CD4-positive, alpha-beta memory T cell (primary cell): ENCODE measurements around the gene SRCAP. TPM values are rescaled to one million over a fixed set of nuclear protein-coding genes. Genes with fewer than 3 reads are reported as not detected.
"Not testable (repeated sequence)": the region's sequence is repeated elsewhere in the genome, so short reads cannot be mapped to it uniquely, and the experiment has no call there.

Source experiments
- CTCF ChIA-PET: fragments of 350-600 bp; sonication (Branson Sonifier 250); formaldehyde crosslinking; loops from one replicate; lab custom pipeline; 2021; ENCODE audit warnings: inconsistent platforms; ENCODE audit not compliant: partially characterized antibody; lab: Charles Lee
- POLR2A ChIA-PET: fragments of 350-600 bp; sonication (Branson Sonifier 250); formaldehyde crosslinking; loops from one replicate; lab custom pipeline; 2021; ENCODE audit not compliant: partially characterized antibody; lab: Charles Lee
- DNase-seq, 5 donors: peaks; one replicate each; pipeline versions ENCODE4 v3.0.0 to v3.0.0-alpha.2; 2020 to 2022; ENCODE audit warnings: mixed read lengths in 1 of 5
- H3K27ac ChIP-seq: one replicate; pipeline ENCODE4 v1.7.0; 2013; ENCODE audit warnings: low read depth, low read length
- H3K27me3 ChIP-seq: 2 replicates; pipeline ENCODE4 v1.7.0; 2013; ENCODE audit warnings: mild to moderate bottlenecking, low read length, moderate library complexity; ENCODE audit not compliant: insufficient read depth
- H3K36me3 ChIP-seq: 2 replicates; pipeline ENCODE4 v1.7.0; 2013; ENCODE audit warnings: mild to moderate bottlenecking, low read length, moderate library complexity; ENCODE audit not compliant: insufficient read depth
- H3K4me1 ChIP-seq: 2 replicates; pipeline ENCODE4 v1.7.0; 2013; ENCODE audit warnings: mild to moderate bottlenecking, low read length, moderate library complexity; ENCODE audit not compliant: insufficient read depth
- H3K4me3 ChIP-seq, 2 donors: one replicate each; pipeline ENCODE4 v1.7.0; 2013; ENCODE audit warnings: low read length in 2 of 2, mild to moderate bottlenecking in 1 of 2
- H3K9me3 ChIP-seq, 2 donors: one replicate each; pipeline ENCODE4 v1.7.0; 2013; ENCODE audit warnings: low read length in 2 of 2, control low read depth in 1 of 2; ENCODE audit not compliant: control insufficient read depth in 1 of 2
- H3K27ac Mint-ChIP-seq, 7 donors: one replicate each; pipeline ENCODE4 v1.8.0; 2020 to 2021; ENCODE audit warnings: mixed read lengths in 7 of 7, mild to moderate bottlenecking in 6 of 7, inconsistent platforms in 3 of 7, moderate library complexity in 3 of 7
- H3K27me3 Mint-ChIP-seq, 2 donors: one replicate each; pipeline ENCODE4 v1.8.0; 2020 to 2021; ENCODE audit warnings: mixed read lengths in 2 of 2
- H3K36me3 Mint-ChIP-seq, 2 donors: one replicate each; pipeline ENCODE4 v1.8.0; 2020 to 2021; ENCODE audit warnings: mixed read lengths in 2 of 2, inconsistent platforms in 1 of 2, mild to moderate bottlenecking in 1 of 2
- H3K4me1 Mint-ChIP-seq, 4 donors: one replicate each; pipeline ENCODE4 v1.8.0; 2020 to 2021; ENCODE audit warnings: mixed read lengths in 4 of 4, mild to moderate bottlenecking in 1 of 4
- H3K4me3 Mint-ChIP-seq, 8 donors: one replicate each; pipeline ENCODE4 v1.8.0; 2020 to 2021; ENCODE audit warnings: mixed read lengths in 8 of 8, mild to moderate bottlenecking in 7 of 8, moderate library complexity in 6 of 8, inconsistent platforms in 3 of 8
- H3K9me3 Mint-ChIP-seq, 8 donors: one replicate each; pipeline ENCODE4 v1.8.0; 2020 to 2021; ENCODE audit warnings: mixed read lengths in 8 of 8, mild to moderate bottlenecking in 5 of 8, inconsistent platforms in 3 of 8, moderate library complexity in 1 of 8
- intact Hi-C: fragments of 100-400 bp; cut with micrococcal nuclease; formaldehyde crosslinking; loops from one replicate; pipeline ENCODE4 v1.15.1; 2023
- polyA plus RNA-seq, 2 donors: library from polyadenylated mRNA; unstranded; fragments of 300-500 nt; fragmentation: Illumina TruSeq; gene quantifications; one replicate each; pipeline ENCODE4 v1.2.3, GENCODE V29; 2021
- total RNA-seq, 2 experiments: library from RNA; stranded (reverse); gene quantifications; one replicate each; pipeline ENCODE4 v1.2.3, GENCODE V29; 2021

The SRCAP gene
- total and polyA plus RNA-seq, 4 experiments from 2014 or later = 1.2 to 115 (median 68.3) TPM

GRCh38 chr16:30703071-30703470, 4.1 kb downstream of the SRCAP start:
- intact Hi-C loops, H3K9me3 ChIP-seq, H3K9me3 Mint-ChIP-seq, DNase-seq, H3K4me3 ChIP-seq, H3K4me3 Mint-ChIP-seq, H3K27ac ChIP-seq, H3K27me3 Mint-ChIP-seq, H3K27me3 ChIP-seq: not testable (repeated sequence)
- Mint-ChIP-seq H3K27ac (peak overlapping the region in 1 of 7 donors; percentile 83), H3K4me1 (peaks cover 13 to 28% (median 18%) of the 10 kb centered on the region in 4 donors), H3K36me3 (peaks cover 29 to 65% of the 10 kb centered on the region in 2 donors)
- ChIA-PET CTCF (interaction anchor here (1.8 kb wide), 1 partner anchor 9 kb away, joined by 4 read pairs; no protein-coding TSS in a partner anchor), POLR2A (interaction anchor here (0.6 to 0.9 kb wide), 2 partner anchors 45 to 88 kb away, joined by 3 read pairs; partner anchors contain the start of gene PHKG2)
- H3K36me3 ChIP-seq = peaks cover 47% of the 10 kb centered on the region
- H3K4me1 ChIP-seq = peaks cover 20% of the 10 kb centered on the region

- peaks cover 13 to 28% (median 14%) of the 10 kb centered on the region in 4 donors for H3K4me1 Mint-ChIP-seq
- H3K36me3 ChIP-seq = peaks cover 54% of the 10 kb centered on the region
- H3K27ac Mint-ChIP-seq = no peak overlapping the region
- no peaks in the 10 kb centered on the region for H3K9me3 ChIP-seq
- ChIA-PET CTCF (interaction anchor here (1.8 kb wide), 1 partner anchor 10 kb away, joined by 4 read pairs; no protein-coding TSS in a partner anchor), POLR2A (no interaction called here)
- H3K27me3 Mint-ChIP-seq = no peaks in the 10 kb centered on the region
- H3K4me3 Mint-ChIP-seq = no peak overlapping the region
- intact Hi-C loops = no loop called here
- peaks cover 19% of the 10 kb centered on the region for H3K4me1 ChIP-seq
- no peaks in the 10 kb centered on the region for H3K9me3 Mint-ChIP-seq
- no peak overlapping the region for H3K4me3 ChIP-seq
- no peak overlapping the region for H3K27ac ChIP-seq
- H3K27me3 ChIP-seq = no peaks in the 10 kb centered on the region
- DNase-seq = no peak
- peaks cover 30 to 63% of the 10 kb centered on the region in 2 donors for H3K36me3 Mint-ChIP-seq
Measured at GRCh38 chr16:30703971-30704370, 5.0 kb downstream of the SRCAP start.

DNA sequence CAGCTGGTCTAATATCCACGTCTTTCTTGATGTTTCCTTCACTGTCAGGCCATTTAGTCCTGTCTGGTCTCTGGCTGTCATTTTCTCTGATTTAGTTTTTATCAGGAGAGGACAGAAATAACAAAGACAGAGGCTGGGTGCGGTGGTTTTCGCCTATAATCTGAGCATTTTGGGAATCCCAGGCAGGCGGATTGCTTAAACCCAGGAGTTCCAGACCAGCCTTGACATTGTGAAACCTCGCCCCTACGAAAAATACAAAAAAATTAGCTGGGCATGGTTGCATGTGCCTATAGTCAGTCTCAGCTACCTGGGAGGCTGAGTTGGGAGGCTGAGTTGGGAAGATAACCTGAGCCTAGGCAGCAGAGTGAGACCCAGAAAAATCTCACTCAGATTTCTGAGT, 7.1 kb downstream of the SRCAP start:
- intact Hi-C loops = no loop called here
- H3K27me3 ChIP-seq = no peaks in the 10 kb centered on the region
- no peak overlapping the region for H3K27ac ChIP-seq
- H3K36me3 Mint-ChIP-seq = peaks cover 47 to 66% of the 10 kb centered on the region in 2 donors
- no peak for DNase-seq
- peak overlapping the region in 1 of 7 donors; percentile 6 for H3K27ac Mint-ChIP-seq
- H3K9me3 Mint-ChIP-seq = no peaks in the 10 kb centered on the region
- H3K4me3 Mint-ChIP-seq = no peak overlapping the region
- no peaks in the 10 kb centered on the region for H3K9me3 ChIP-seq
- POLR2A ChIA-PET = interaction anchor here (0.9 kb wide), 1 partner anchor 8 kb away, joined by 3 read pairs; no protein-coding TSS in a partner anchor
- CTCF ChIA-PET = interaction anchor here (1.4 kb wide), 1 partner anchor 9 kb away, joined by 6 read pairs; no protein-coding TSS in a partner anchor
- H3K27me3 Mint-ChIP-seq = no peaks in the 10 kb centered on the region
- H3K4me1 ChIP-seq = peaks cover under 1% of the 10 kb centered on the region
- H3K36me3 ChIP-seq = peaks cover 69% of the 10 kb centered on the region
- H3K4me1 Mint-ChIP-seq = peaks cover 0 to 10% (median 3%) of the 10 kb centered on the region in 4 donors
- no peak overlapping the region for H3K4me3 ChIP-seq

- H3K4me3 ChIP-seq = no peak overlapping the region
- Mint-ChIP-seq H3K4me3 (no peak overlapping the region), H3K27ac (peak overlapping the region in 4 of 7 donors; percentile 25 to 66 (median 55)), H3K36me3 (peaks cover 69 to 80% of the 10 kb centered on the region in 2 donors), H3K4me1 (peaks cover 15 to 27% (median 23%) of the 10 kb centered on the region in 4 donors), H3K27me3 (no peaks in the 10 kb centered on the region), H3K9me3 (no peaks in the 10 kb centered on the region)
- H3K4me1 ChIP-seq = peaks cover 15% of the 10 kb centered on the region
- no peaks in the 10 kb centered on the region for H3K9me3 ChIP-seq
- intact Hi-C loops = no loop called here
- ChIA-PET POLR2A (interaction anchor here (1.6 kb wide), 1 partner anchor 12 kb away, joined by 4 read pairs; the partner anchor contains the start of gene SRCAP), CTCF (interaction anchor here (1.1 kb wide), 1 partner anchor 14 kb away, joined by 3 read pairs; no protein-coding TSS in a partner anchor)
- no peaks in the 10 kb centered on the region for H3K27me3 ChIP-seq
- H3K27ac ChIP-seq = no peak overlapping the region
- H3K36me3 ChIP-seq = peaks cover 79% of the 10 kb centered on the region
- no peak for DNase-seq
Measured at GRCh38 chr16:30710971-30711370, 12.0 kb downstream of the SRCAP start.

- no peak for DNase-seq
Measured at GRCh38 chr16:30711712-30712111, 12.7 kb downstream of the SRCAP start.

DNA sequence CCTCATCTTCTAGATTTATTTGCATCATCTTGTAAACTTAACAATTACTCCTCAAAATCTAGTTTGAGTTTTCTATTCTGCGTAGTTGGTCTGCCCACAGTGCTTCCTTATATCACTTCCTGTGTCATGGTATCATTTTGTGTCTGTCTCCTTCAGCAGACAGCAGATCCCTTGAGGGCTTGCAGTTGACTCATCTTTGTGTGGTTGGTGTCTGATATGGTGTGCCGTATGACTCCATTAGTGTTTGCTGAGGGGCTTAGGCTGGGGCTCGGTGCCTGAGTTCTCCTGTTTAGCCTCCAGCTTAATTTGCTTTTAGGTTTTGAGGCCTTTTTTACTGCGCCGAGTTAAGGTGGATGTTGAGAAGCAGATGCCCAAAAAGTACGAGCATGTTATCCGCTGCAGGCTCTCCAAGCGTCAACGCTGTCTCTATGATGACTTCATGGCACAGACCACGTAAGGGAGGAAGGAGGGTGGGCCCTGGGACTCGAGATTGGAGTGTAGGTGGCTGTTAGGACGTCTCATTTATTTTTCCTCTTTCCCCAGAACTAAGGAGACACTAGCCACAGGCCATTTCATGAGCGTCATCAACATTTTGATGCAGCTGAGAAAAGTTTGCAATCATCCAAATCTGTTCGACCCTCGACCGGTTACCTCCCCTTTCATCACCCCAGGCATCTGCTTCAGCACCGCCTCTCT, 16.9 kb downstream of the SRCAP start:
- peak overlapping the region; percentile 80 to 98 (median 93) for H3K27ac Mint-ChIP-seq
- DNase-seq = peak; percentile 33 to 80 (median 45)
- no peaks in the 10 kb centered on the region for H3K27me3 ChIP-seq
- no peaks in the 10 kb centered on the region for H3K27me3 Mint-ChIP-seq
- H3K36me3 ChIP-seq = peaks cover 55% of the 10 kb centered on the region
- intact Hi-C loops = no loop called here
- peaks cover 61 to 71% of the 10 kb centered on the region in 2 donors for H3K36me3 Mint-ChIP-seq
- peak overlapping the region; percentile 18 for H3K27ac ChIP-seq
- no peaks in the 10 kb centered on the region for H3K9me3 Mint-ChIP-seq
- peaks cover 21% of the 10 kb centered on the region for H3K4me1 ChIP-seq
- no peaks in the 10 kb centered on the region for H3K9me3 ChIP-seq
- H3K4me3 ChIP-seq = no peak overlapping the region
- ChIA-PET CTCF (no interaction called here), POLR2A (interaction anchor here (1.3 kb wide), 1 partner anchor 12 kb away, joined by 3 read pairs; no protein-coding TSS in a partner anchor)
- peaks cover 26 to 44% (median 34%) of the 10 kb centered on the region in 4 donors for H3K4me1 Mint-ChIP-seq
- peak overlapping the region; percentile 2 to 86 (median 45) for H3K4me3 Mint-ChIP-seq

More at GRCh38 chr16:30711712-30712111, 12.7 kb downstream of the SRCAP start:
- Histone ChIP-seq H3K4me3 (no peak overlapping the region), H3K36me3 (peaks cover 79% of the 10 kb centered on the region), H3K4me1 (peaks cover 21% of the 10 kb centered on the region), H3K27ac (no peak overlapping the region), H3K27me3 (no peaks in the 10 kb centered on the region), H3K9me3 (no peaks in the 10 kb centered on the region)
- ChIA-PET POLR2A (interaction anchor here (1.6 kb wide), 1 partner anchor 13 kb away, joined by 4 read pairs; the partner anchor contains the start of gene SRCAP), CTCF (interaction anchor here (0.6 to 1.1 kb wide), 2 partner anchors 15 to 1617 kb away, joined by 3 read pairs; no protein-coding TSS in a partner anchor)
- Mint-ChIP-seq H3K9me3 (no peaks in the 10 kb centered on the region), H3K36me3 (peaks cover 75 to 80% of the 10 kb centered on the region in 2 donors), H3K27me3 (no peaks in the 10 kb centered on the region), H3K27ac (peak overlapping the region in 5 of 7 donors; percentile 13 to 78 (median 66)), H3K4me3 (no peak overlapping the region), H3K4me1 (peaks cover 20 to 33% (median 29%) of the 10 kb centered on the region in 4 donors)
- intact Hi-C loops = no loop called here

DNA sequence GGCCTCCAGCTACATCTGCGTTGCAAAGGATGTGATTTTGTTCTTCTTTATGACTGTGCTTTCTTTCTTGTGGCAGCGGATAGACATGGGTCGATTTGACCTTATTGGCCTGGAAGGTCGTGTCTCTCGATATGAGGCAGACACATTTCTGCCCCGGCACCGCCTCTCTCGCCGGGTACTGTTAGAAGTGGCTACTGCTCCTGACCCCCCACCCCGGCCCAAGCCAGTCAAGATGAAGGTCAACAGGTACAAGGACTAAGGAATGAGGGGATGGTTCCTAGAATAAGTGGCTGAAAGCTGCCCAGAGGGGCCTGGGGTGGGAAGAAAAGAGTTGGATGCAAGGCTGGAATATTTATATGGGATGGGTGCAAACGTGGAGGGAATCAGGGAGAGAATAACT, 21.1 kb downstream of the SRCAP start:
- Mint-ChIP-seq H3K4me3 (no peak overlapping the region), H3K27me3 (no peaks in the 10 kb centered on the region), H3K4me1 (peaks cover 16 to 37% (median 27%) of the 10 kb centered on the region in 4 donors), H3K36me3 (peaks cover 73 to 78% of the 10 kb centered on the region in 2 donors), H3K9me3 (no peaks in the 10 kb centered on the region), H3K27ac (peak overlapping the region in 2 of 7 donors; percentile 11 to 69)
- CTCF ChIA-PET = interaction anchor here (0.6 to 0.9 kb wide), 2 partner anchors 26 to 1767 kb away, joined by 3 read pairs; no protein-coding TSS in a partner anchor
- H3K9me3 ChIP-seq = no peaks in the 10 kb centered on the region
- intact Hi-C loops = no loop called here
- no peak overlapping the region for H3K27ac ChIP-seq
- peaks cover 14% of the 10 kb centered on the region for H3K4me1 ChIP-seq
- peaks cover 70% of the 10 kb centered on the region for H3K36me3 ChIP-seq
- no peak for DNase-seq
- POLR2A ChIA-PET = interaction anchor here (1.0 kb wide), 1 partner anchor 54 kb away, joined by 3 read pairs; no protein-coding TSS in a partner anchor
- no peaks in the 10 kb centered on the region for H3K27me3 ChIP-seq
- no peak overlapping the region for H3K4me3 ChIP-seq
